Epithelial cell of proximal tubule (primary cell): ENCODE data around the gene FAM118B. TPM values are rescaled to one million over a fixed set of nuclear protein-coding genes. Genes with fewer than 3 reads are reported as not detected.

Experiments used
- DNase-seq: peaks from one replicate; pipeline ENCODE4 v3.0.0-alpha.2; 2011; ENCODE audit warnings: low read depth
- H3K4me3 ChIP-seq: 2 replicates; pipeline ENCODE4 v1.5.1; 2011; ENCODE audit warnings: low read depth, mild to moderate bottlenecking, low read length
- CTCF ChIP-seq: conservative IDR thresholded peaks from 2 replicates; pipeline ENCODE4 v1.5.1; 2012; ENCODE audit warnings: low read depth, mild to moderate bottlenecking, low read length
- total RNA-seq: library from RNA; depleted of rRNA; stranded (reverse); fragments of >200 nt; gene quantifications from 2 replicates; pipeline ENCODE4 v1.2.3, GENCODE V29; 2015

FAM118B gene
- total RNA-seq, 1 donor from 2014 or later = 26.0 TPM

DNA sequence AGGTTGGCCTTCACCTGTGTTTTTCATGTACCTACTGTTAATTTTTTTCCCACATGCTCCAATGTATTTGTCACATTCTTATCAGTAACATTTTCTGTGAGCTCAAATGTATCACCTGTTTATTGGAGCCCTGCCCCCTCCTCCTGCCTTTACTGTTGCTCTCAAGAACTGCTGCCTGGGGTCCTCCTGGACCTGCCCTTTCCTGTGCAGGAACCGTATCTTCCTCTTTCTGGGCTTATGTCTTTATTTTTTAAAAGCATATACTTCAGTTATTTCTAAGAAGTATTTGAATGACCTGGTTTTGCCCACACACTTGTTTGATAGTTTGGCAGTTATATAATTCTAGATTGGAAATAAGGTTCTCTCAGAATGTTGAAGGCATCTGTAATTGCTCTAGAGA, 5.9 kb downstream of the FAM118B start:
- DNase-seq = no peak
- H3K4me3 ChIP-seq = no peak overlapping the region
- TF ChIP-seq CTCF = no peak

DNA sequence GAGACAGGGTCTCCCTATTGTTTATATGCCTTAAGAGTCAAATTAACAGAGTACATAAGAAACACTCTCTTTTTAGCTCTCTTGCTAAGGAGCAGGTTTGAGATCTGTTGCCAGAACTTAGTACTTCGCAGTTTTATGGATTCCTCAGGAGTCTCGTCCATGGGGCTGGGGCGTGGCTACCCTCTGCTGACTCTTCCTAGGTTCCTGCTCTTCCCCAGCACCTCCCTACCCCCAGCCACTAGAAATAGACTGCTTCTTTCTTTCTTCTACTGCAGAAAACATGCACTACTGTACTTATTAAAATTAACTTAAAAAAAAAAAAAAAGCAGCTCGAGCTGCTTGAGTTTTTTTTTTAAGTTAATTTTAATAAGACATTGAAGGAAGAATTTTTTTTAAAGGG, 8.0 kb downstream of the FAM118B start:
- no peak for TF ChIP-seq CTCF
- DNase-seq = no peak
- no peak overlapping the region for H3K4me3 ChIP-seq

DNA sequence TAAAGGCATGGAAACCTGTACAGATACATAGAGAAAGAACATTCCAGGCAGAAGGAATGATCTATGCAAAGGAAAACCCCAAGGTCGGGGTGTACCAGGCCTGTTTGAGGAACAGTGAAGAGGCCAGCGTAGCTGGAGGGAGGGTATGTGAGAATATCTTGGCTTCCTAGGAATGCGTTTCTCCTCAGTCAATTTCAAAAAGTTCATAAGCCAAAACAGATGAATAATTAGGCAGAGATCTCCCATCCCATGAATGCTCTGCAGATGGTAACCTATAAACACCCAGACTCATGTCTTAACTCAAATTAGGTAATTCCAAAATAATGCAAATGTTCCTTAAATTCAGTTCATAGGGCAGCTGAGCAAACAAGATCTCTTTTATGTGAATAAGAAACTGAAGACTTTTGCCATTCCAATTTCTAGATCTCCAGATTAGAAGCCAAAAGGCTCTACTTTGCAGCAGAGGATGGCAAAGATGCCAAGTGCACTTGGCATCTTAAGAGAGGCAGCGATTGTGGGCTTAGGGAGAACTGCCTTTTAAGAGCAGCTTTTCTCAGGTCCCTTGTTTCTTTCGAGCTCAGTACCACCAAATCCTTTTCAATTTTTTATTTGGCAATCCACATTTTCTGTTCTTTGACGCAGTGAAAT, 13.2 kb downstream of the FAM118B start:
- H3K4me3 ChIP-seq = no peak overlapping the region
- DNase-seq = no peak
- no peak for TF ChIP-seq CTCF

DNA sequence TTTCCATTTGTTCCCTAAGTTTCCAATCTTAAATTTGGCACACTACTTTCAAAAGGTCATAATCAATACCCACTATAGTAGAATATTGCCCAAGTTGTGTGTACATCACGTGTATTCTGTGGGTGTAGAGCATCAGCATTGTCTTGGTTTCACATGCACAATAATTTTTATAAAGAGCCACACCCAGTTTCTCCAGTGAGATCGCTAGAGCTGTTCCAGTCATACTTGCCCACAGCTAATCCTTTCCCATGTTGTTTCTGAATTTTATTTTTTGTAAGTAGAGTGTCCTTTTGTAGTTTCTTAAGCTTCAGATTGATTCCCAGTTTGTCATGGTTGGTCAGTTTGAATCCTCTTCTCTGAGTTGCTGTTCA, 13.7 kb downstream of the FAM118B start:
- H3K4me3 ChIP-seq = no peak overlapping the region
- no peak for TF ChIP-seq CTCF
- no peak for DNase-seq

- no peak for TF ChIP-seq CTCF
- no peak overlapping the region for H3K4me3 ChIP-seq
- DNase-seq = no peak
Observed at GRCh38 chr11:126226334-126227084, 14.9 kb downstream of the FAM118B start.

DNA sequence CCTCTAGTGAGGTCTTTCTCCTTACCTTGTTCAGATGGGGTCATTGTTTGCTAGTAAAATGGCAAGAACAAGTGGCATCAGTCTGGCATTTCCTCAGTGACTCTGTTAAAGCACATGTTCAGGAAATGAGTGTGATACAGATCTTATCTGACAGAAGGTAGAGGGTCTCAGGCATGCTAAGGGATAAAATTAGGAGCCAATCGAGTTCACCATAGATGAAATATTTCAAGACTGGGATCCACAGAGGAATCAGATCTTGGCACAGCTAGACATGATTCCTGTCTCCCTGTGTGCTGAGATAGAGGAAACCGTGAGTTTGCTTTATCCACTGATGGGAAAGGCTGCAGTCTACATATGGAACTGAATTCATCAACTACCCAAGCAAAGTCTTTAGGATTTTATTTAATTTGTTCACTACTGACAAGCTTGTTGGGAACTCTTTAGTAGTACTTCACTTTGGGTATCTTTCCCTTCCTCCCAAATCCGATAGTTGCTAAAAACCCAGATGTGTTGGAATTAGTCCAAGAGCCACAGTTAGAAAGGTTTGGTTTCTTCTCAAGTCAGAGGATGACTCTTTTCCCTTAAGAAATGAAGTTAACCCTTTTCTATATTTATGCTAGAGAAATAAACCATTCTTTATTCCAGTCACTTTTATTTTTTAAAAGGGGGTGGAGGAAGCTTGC, 18.4 kb downstream of the FAM118B start:
- H3K4me3 ChIP-seq = no peak overlapping the region
- no peak for DNase-seq
- TF ChIP-seq CTCF = no peak
